Activated naive CD8-positive, alpha-beta T cell treated with anti-CD3 and anti-CD28 coated beads, Interleukin-2, amount 50 U/mL, for 24 hours (primary cell): ENCODE measurements around the gene TRAT1.

Experiments used
- ATAC-seq: fragments of 150-1000 bp; cut with Tn5 transposase; one replicate; pipeline ENCODE4 v1.10.0; 2021
- DNase-seq: peaks from one replicate; pipeline ENCODE4 v3.0.0; 2021
- H3K27ac Mint-ChIP-seq: one replicate; pipeline ENCODE4 v1.8.0; 2021; ENCODE audit warnings: mild to moderate bottlenecking, mixed read lengths
- H3K27me3 Mint-ChIP-seq: one replicate; pipeline ENCODE4 v1.8.0; 2021; ENCODE audit warnings: mixed read lengths
- H3K36me3 Mint-ChIP-seq: one replicate; pipeline ENCODE4 v1.8.0; 2021; ENCODE audit warnings: low read depth, mixed read lengths
- H3K4me1 Mint-ChIP-seq: one replicate; pipeline ENCODE4 v1.8.0; 2021; ENCODE audit warnings: mixed read lengths
- H3K4me3 Mint-ChIP-seq: one replicate; pipeline ENCODE4 v1.8.0; 2021; ENCODE audit warnings: mild to moderate bottlenecking, moderate library complexity, mixed read lengths
- H3K9me3 Mint-ChIP-seq: one replicate; pipeline ENCODE4 v1.8.0; 2021; ENCODE audit warnings: mixed read lengths

Gene TRAT1

DNA sequence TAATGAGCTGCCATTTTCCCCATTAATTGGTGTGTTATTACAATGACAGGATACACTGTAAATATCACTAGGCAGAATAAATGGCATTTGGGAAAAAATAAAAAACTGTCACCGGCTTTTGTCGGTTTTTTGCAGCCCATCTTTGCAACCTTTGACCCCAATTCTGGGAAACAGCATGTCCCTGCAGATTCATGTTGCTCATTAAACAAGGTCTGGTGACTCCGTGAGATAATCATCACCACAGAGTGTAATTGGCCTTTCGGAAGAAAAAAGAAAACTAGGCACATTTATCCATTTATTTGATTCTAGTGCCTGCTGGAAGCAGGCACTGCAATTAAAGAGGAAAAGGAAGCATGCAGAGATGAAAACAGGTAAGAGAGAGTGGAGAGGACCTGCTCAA is 64.5 kb downstream of the TRAT1 start:
- Mint-ChIP-seq H3K4me1 (peaks cover 15% of the 10 kb centered on the region), H3K4me3 (no peak overlapping the region), H3K9me3 (no peaks in the 10 kb centered on the region), H3K27me3 (no peaks in the 10 kb centered on the region), H3K36me3 (no peaks in the 10 kb centered on the region), H3K27ac (no peak overlapping the region)
- DNase-seq = no peak
- no peak for ATAC-seq

DNA sequence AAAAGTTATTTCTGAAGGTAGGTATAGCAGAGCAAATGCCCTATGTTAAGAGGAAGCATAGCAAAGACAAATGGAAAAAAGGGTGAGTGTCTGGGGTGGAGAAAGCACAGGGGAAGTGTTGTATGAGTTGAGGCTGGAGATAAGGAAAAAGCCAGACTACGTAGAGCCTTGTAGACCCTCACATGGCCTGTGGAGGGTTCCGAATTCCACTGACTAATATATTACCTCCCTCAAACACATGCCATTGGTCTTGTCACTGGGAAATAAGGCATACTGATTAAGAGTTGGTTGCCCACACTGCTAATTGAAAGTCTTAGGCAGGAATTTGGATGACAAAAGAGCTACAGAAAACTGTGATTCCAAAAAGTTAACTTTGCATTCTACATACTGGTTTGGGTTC is 65.2 kb downstream of the TRAT1 start:
- DNase-seq (no peak), ATAC-seq (no peak)
- H3K9me3 Mint-ChIP-seq = no peaks in the 10 kb centered on the region
- H3K36me3 Mint-ChIP-seq = no peaks in the 10 kb centered on the region
- H3K4me3 Mint-ChIP-seq = no peak overlapping the region
- H3K4me1 Mint-ChIP-seq = peaks cover 12% of the 10 kb centered on the region
- H3K27me3 Mint-ChIP-seq = peaks cover 3% of the 10 kb centered on the region
- no peak overlapping the region for H3K27ac Mint-ChIP-seq

DNA sequence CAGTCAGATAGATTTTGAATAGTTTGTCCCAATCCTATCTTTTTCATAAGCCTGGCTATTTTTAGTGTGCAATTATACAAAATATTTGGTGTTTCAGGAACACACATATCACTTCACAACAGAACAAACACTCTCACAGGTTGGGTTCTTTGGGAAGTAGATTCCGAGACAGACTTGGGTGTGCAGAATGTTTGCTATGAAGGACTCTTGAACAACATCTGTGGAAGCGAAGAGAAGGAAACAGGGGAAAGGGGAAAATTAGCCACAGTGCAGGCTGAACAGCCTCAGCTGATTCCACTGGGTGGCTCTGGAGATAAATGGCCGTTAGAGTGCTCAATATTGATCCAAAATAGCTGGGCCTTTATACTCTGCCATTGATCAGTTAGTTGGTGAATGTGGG is 69.2 kb downstream of the TRAT1 start:
- no peaks in the 10 kb centered on the region for H3K4me1 Mint-ChIP-seq
- H3K36me3 Mint-ChIP-seq = no peaks in the 10 kb centered on the region
- no peak for DNase-seq
- ATAC-seq = no peak
- peaks cover 3% of the 10 kb centered on the region for H3K27me3 Mint-ChIP-seq
- no peak overlapping the region for H3K27ac Mint-ChIP-seq
- no peaks in the 10 kb centered on the region for H3K9me3 Mint-ChIP-seq
- H3K4me3 Mint-ChIP-seq = no peak overlapping the region

DNA sequence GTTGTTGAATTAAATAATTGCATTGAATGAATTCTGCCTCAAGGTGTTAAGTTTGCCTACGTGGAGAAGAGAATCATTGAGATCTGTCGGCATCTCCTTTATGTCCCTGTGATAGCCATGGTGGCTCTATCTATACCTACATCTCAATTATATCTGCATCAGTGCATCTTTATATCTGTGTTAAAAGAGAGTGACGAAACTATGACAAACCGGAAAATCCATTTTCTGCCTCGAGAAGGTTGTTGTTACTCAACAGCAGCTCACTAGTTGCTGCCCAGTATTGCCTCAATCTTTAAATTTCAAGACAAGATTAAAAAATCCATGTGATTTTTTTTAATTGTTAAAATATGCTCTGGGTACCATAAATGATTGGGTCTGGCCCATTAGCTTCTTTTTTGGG is 72.4 kb downstream of the TRAT1 start:
- no peak overlapping the region for H3K27ac Mint-ChIP-seq

DNA sequence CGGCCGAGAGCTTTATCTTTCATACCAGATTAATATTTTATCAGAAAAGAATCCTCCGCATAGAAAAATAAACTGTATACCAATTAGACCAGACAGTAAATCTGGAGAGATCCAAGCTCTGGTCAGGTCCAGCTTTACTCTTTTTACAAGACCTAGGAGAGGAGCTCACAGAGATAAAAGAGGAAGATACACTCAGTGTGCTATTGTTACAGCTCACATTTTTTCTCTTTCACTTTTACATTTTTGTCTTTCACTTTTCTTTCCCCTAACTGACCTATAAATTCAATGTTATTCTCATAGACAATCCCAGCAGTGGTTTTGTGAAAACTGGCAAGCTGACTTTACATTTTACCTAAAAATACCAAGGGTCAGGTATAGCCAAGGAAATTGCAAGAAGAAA is 75.3 kb downstream of the TRAT1 start:
- H3K4me1 Mint-ChIP-seq = peaks cover 27% of the 10 kb centered on the region
- H3K27ac Mint-ChIP-seq = peak overlapping the region; percentile 15
- ATAC-seq = peak; percentile 41
- no peak overlapping the region for H3K4me3 Mint-ChIP-seq
- H3K27me3 Mint-ChIP-seq = no peaks in the 10 kb centered on the region
- no peak for DNase-seq
- H3K9me3 Mint-ChIP-seq = no peaks in the 10 kb centered on the region
- no peaks in the 10 kb centered on the region for H3K36me3 Mint-ChIP-seq

More for the DNA sequence above, 72.4 kb downstream of the TRAT1 start:
- H3K9me3 Mint-ChIP-seq = no peaks in the 10 kb centered on the region
- no peak for DNase-seq
- no peak overlapping the region for H3K4me3 Mint-ChIP-seq
- H3K36me3 Mint-ChIP-seq = no peaks in the 10 kb centered on the region
- H3K27me3 Mint-ChIP-seq = peaks cover 3% of the 10 kb centered on the region
- H3K4me1 Mint-ChIP-seq = peaks cover 10% of the 10 kb centered on the region
- no peak for ATAC-seq

DNA sequence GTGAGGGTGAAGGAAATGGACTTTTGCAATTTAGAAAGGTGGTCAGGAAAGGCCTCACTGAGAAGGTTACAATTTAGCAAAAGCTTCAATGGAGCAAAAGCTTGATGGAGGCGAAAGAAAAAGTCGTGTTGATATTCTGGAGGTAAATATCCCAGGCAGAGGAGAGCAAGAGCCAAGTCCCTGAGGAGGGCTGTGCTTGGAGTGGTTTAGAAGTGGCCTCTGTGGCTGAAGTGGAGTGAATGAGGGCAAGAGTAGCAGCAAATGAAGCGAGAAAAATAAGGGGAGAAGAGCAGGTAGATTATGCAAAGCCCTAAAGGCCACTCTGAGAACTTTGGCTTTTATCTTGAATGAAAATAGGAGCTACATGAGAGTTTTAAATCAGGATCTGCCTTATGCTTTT is 76.9 kb downstream of the TRAT1 start:
- Mint-ChIP-seq H3K4me3 (no peak overlapping the region), H3K36me3 (no peaks in the 10 kb centered on the region), H3K9me3 (no peaks in the 10 kb centered on the region), H3K4me1 (peaks cover 28% of the 10 kb centered on the region), H3K27ac (no peak overlapping the region), H3K27me3 (no peaks in the 10 kb centered on the region)
- ATAC-seq (no peak), DNase-seq (no peak)
